Esophagus squamous epithelium (tissue), 5 donors: Measurements from ENCODE around the gene ARGLU1. TPM values are rescaled to one million over a fixed set of nuclear protein-coding genes. Genes with fewer than 3 reads are reported as not detected.
A peak's percentile ranks its signal among the peaks of the same experiment; 100 is the strongest.

Source experiments
- DNase-seq: peaks from one replicate; lab custom pipeline; 2025; lab: John Stamatoyannopoulos, UW
- H3K27ac ChIP-seq, 4 donors: fragments of 200-600 bp; sonication (generic); one replicate each; pipeline ENCODE4 v1.5.1; 2016 to 2019; ENCODE audit warnings: mild to moderate bottlenecking in 1 of 4
- H3K27me3 ChIP-seq, 4 donors: fragments of 200-600 bp; sonication (generic); 1 replicate in 3 of 4; 2 replicates in 1 of 4; pipeline versions ENCODE4 v1.5.1 to v1.6.0; 2017 to 2021; ENCODE audit warnings: antibody characterized with exemption in 1 of 4
- H3K36me3 ChIP-seq, 3 donors: fragments of 200-600 bp; sonication (generic); one replicate each; pipeline ENCODE4 v1.5.1; 2016 to 2019
- H3K4me1 ChIP-seq, 3 donors: fragments of 200-600 bp; sonication (generic); one replicate each; pipeline ENCODE4 v1.5.1; 2017 to 2019
- H3K4me3 ChIP-seq, 4 donors: fragments of 200-600 bp; sonication (generic); 1 replicate in 3 of 4; 2 replicates in 1 of 4; pipeline ENCODE4 v1.5.1; 2016 to 2019; ENCODE audit warnings: mild to moderate bottlenecking in 2 of 4, moderate library complexity in 1 of 4
- H3K9me3 ChIP-seq, 3 donors: fragments of 200-600 bp; sonication (generic); one replicate each; pipeline ENCODE4 v1.5.1; 2016 to 2019
- POLR2A ChIP-seq, 4 donors: fragments of 450-650 bp; IDR thresholded peaks; one replicate each; pipeline ENCODE4 v1.6.1; 2017; ENCODE audit warnings: antibody characterized with exemption in 4 of 4, mild to moderate bottlenecking in 4 of 4, moderate library complexity in 3 of 4
- WGBS, 2 donors: methylation state at CpG; one replicate each; pipeline ENCODE4 v1.1.5; 2018; 5-methylcytosine and 5-hydroxymethylcytosine counted together
- intact Hi-C: fragments of 100-400 bp; cut with DNase I; formaldehyde crosslinking; loops from one replicate; pipeline ENCODE4 v1.15.0; 2022
- total RNA-seq, 4 donors: library from RNA; depleted of rRNA; stranded (reverse); fragments of >200 nt; gene quantifications; one replicate each; pipeline ENCODE4 v1.1.0, GENCODE V29; 2016
- TF ChIP-seq, protein P1 (sequence below), 6 experiments: fragments of 450-650 bp in 4 of 6; fragments of 200-600 bp in 2 of 6; sonication (generic) in 2 of 6; IDR thresholded peaks; one replicate each; pipeline ENCODE4 v1.5.1; 2016 to 2019; ENCODE audit warnings: antibody characterized with exemption in 6 of 6, mild to moderate bottlenecking in 4 of 6, moderate library complexity in 4 of 6
- donor health status: DM: yes; HTN: yes; CAD: no.

The ARGLU1 gene
- total RNA-seq, 4 donors from 2014 or later: 29.1 to 111 (median 47.3) TPM

GRCh38 chr13:106573868-106574267, 5.9 kb upstream of the ARGLU1 start:
- peak overlapping the region in 2 of 4 donors; percentile 2 to 19 for H3K4me3 ChIP-seq
- no peak for DNase-seq
- H3K36me3 ChIP-seq: no peaks in the 10 kb centered on the region
- peaks cover 0 to 68% (median 6%) of the 10 kb centered on the region in 3 donors for H3K4me1 ChIP-seq
- intact Hi-C loops: no loop called here
- H3K27me3 ChIP-seq: no peaks in the 10 kb centered on the region
- H3K27ac ChIP-seq: peak overlapping the region; percentile 53 to 84 (median 80)
- TF ChIP-seq POLR2A (IDR thresholded peaks at IDR 0.05): no peak
- TF ChIP-seq, protein P1, sequence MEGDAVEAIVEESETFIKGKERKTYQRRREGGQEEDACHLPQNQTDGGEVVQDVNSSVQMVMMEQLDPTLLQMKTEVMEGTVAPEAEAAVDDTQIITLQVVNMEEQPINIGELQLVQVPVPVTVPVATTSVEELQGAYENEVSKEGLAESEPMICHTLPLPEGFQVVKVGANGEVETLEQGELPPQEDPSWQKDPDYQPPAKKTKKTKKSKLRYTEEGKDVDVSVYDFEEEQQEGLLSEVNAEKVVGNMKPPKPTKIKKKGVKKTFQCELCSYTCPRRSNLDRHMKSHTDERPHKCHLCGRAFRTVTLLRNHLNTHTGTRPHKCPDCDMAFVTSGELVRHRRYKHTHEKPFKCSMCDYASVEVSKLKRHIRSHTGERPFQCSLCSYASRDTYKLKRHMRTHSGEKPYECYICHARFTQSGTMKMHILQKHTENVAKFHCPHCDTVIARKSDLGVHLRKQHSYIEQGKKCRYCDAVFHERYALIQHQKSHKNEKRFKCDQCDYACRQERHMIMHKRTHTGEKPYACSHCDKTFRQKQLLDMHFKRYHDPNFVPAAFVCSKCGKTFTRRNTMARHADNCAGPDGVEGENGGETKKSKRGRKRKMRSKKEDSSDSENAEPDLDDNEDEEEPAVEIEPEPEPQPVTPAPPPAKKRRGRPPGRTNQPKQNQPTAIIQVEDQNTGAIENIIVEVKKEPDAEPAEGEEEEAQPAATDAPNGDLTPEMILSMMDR (IDR thresholded peaks at IDR 0.05): no peak
- 23 to 28% methylated on average over 3 of the region's 3 CpGs for WGBS, 2 donors
- no peaks in the 10 kb centered on the region for H3K9me3 ChIP-seq

DNA sequence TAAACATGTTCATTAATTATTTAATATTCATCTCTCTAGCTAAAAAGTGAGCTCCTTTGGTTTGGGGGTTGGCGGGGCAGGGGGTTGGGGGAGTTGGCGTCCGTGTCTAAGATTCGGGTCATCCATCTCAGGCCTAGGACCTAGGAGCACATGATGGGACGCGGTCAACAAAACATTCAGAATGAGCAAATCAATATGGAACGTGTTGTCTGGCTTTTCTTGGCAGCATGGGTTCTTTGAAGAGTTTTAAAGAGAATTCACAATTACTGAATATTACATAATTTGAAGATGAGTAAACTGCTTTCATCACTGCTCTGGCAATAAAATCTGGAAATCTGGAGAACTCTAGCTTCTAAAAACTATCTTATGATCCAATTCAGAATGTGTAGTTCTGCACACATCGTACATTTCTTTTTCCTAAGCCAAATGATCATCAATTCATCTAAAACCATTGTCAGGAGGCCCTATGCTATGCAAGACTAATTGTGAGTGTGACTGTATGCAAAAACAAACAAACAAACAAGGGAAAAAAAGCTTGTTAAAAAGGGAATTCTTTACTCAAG, 5.4 kb upstream of the ARGLU1 start:
- Histone ChIP-seq H3K27ac (peak overlapping the region; percentile 53 to 84 (median 80)), H3K9me3 (no peaks in the 10 kb centered on the region), H3K4me1 (peaks cover 3 to 73% (median 6%) of the 10 kb centered on the region in 3 donors), H3K27me3 (no peaks in the 10 kb centered on the region), H3K36me3 (no peaks in the 10 kb centered on the region), H3K4me3 (peak overlapping the region in 2 of 4 donors; percentile 2 to 19)
- TF ChIP-seq, protein P1 (IDR thresholded peaks at IDR 0.05): no peak
- no peak for TF ChIP-seq POLR2A (IDR thresholded peaks at IDR 0.05)
- no peak for DNase-seq
- intact Hi-C loops: no loop called here
- whole genome bisulfite sequencing, 2 donors: 54 to 64% methylated on average over 8 of the region's 8 CpGs

DNA sequence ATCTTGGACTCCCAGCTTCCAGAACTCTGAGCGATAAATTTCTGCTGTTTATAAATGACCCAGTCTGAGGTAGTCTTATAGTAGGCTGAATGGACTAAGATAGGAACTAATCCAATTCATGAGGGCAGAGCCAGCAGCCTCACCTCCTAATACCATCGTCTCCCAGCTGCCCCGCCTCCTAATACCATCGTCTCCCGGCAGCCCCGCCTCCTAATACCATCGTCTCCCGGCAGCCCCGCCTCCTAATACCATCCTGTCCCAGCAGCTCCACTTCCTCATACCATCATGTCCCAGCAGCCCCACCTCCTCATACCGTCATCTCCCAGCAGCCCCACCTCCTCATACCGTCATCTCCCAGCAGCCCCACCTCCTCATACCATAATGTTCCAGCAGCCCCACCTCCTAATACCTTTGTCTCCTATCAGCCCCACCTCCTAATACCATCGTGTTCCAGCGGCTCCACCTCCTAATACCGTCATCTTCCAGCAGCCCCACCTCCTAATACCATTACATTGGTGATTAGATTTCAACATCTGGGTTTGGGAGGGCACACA, 2.4 kb upstream of the ARGLU1 start:
- DNase-seq: peak; percentile 16
- Histone ChIP-seq H3K4me1 (peaks cover 9 to 70% (median 16%) of the 10 kb centered on the region in 3 donors), H3K9me3 (no peaks in the 10 kb centered on the region), H3K36me3 (no peaks in the 10 kb centered on the region), H3K27me3 (no peaks in the 10 kb centered on the region), H3K27ac (peak overlapping the region; percentile 24 to 84 (median 42)), H3K4me3 (no peak overlapping the region)
- 31 to 38% methylated on average over 14 of the region's 14 CpGs for WGBS, 2 donors
- no peak for TF ChIP-seq POLR2A (IDR thresholded peaks at IDR 0.05)
- TF ChIP-seq, protein P1 (IDR thresholded peaks at IDR 0.05): no peak
- intact Hi-C loops: no loop called here

DNA sequence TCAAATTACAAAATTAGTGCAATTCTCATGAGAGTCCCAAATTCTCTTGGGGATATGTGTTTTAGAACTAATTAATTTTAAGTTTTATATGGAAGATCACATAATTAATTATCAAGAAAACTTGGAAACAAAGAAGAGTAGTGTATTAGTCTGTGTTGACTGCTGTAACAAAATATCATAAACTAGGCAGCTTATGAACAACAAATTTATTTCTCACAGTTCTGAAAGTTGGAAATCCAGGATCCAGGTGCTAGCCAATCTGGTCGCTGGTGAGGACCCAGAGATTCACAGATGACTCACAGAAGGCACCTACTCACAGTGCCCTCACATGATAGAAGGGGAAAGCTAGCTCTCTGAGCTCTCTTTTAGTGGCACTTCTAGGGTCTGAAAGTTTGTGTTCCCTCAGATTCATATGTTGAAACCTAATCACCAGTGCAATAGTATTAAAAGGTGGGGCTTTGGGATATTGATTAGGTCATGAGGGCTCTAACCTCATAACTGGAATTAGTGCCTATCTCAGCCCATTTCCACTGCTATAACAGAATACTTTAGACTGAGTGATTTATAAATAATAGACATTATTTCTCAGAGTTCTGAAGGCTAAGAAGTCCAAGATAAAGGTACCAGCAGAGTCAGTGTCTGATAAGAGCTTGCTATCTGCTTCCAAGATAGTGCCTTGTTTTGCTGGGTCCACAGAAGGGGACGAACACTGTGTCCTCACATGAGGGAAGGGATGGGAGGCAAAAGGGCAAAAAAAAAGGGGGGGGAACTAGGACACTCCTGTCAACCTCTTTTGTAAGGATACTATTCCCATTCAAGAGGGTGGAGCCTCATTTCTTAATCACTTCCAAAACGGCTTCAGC, 1.5 kb upstream of the ARGLU1 start:
- no peaks in the 10 kb centered on the region for H3K27me3 ChIP-seq
- H3K27ac ChIP-seq: peak overlapping the region in 3 of 4 donors; percentile 24 to 52 (median 52)
- intact Hi-C loops: no loop called here
- DNase-seq: no peak
- H3K36me3 ChIP-seq: no peaks in the 10 kb centered on the region
- H3K4me3 ChIP-seq: no peak overlapping the region
- TF ChIP-seq, protein P1 (IDR thresholded peaks at IDR 0.05): no peak
- no peak for TF ChIP-seq POLR2A (IDR thresholded peaks at IDR 0.05)
- 65 to 75% methylated on average over 3 of the region's 3 CpGs for WGBS, 2 donors
- H3K4me1 ChIP-seq: peaks cover 16 to 76% (median 25%) of the 10 kb centered on the region in 3 donors
- H3K9me3 ChIP-seq: no peaks in the 10 kb centered on the region
